Measurements from ENCODE around the gene OBSCN.
"Not testable (repeated sequence)": the region's sequence is repeated elsewhere in the genome, so short reads cannot be mapped to it uniquely, and the experiment has no call there.

OBSCN gene

GRCh38 chr1:228213917-228214808 lies 6.3 kb downstream of the OBSCN start:
- DNase-seq = no peak

GRCh38 chr1:228214921-228215662 lies 7.2 kb downstream of the OBSCN start:
- no peak for DNase-seq

GRCh38 chr1:228215663-228216116 lies 7.8 kb downstream of the OBSCN start:
- DNase-seq = no peak

GRCh38 chr1:228216371-228217320 lies 8.8 kb downstream of the OBSCN start:
- no peak for DNase-seq

GRCh38 chr1:228217551-228218344 lies 9.9 kb downstream of the OBSCN start:
- no peak for DNase-seq

GRCh38 chr1:228218513-228219244 lies 10.8 kb downstream of the OBSCN start:
- DNase-seq = no peak

- DNase-seq = no peak
These were observed 11.6 kb downstream of the OBSCN start for GRCh38 chr1:228219245-228219961.

- no peak for DNase-seq
These were observed 12.3 kb downstream of the OBSCN start for GRCh38 chr1:228219962-228220780.

GRCh38 chr1:228221097-228221496 lies 13.3 kb downstream of the OBSCN start:
- DNase-seq = not testable (repeated sequence)

- no peak for DNase-seq
These were observed 14.7 kb downstream of the OBSCN start for GRCh38 chr1:228222548-228222947.

GRCh38 chr1:228224198-228225164 lies 16.6 kb downstream of the OBSCN start:
- DNase-seq = no peak

GRCh38 chr1:228225165-228225710 lies 17.4 kb downstream of the OBSCN start:
- no peak for DNase-seq

- no peak for DNase-seq
These were observed 17.9 kb downstream of the OBSCN start for GRCh38 chr1:228225740-228226139.

- no peak for DNase-seq
These were observed 18.5 kb downstream of the OBSCN start for GRCh38 chr1:228226141-228226874.

GRCh38 chr1:228226956-228227791 lies 19.3 kb downstream of the OBSCN start:
- DNase-seq = no peak

GRCh38 chr1:228228147-228228546 lies 20.3 kb downstream of the OBSCN start:
- not testable (repeated sequence) for DNase-seq
